Effector memory CD8-positive, alpha-beta T cell (primary cell): ENCODE results near the gene FBXO44.
A peak's percentile ranks its signal among the peaks of the same experiment; 100 is the strongest.

Experiments used
- ATAC-seq: fragments of 150-1000 bp; cut with Tn5 transposase; replicated peaks from 2 replicates; pipeline ENCODE4 v1.10.0; 2021; ENCODE audit warnings: mild to moderate bottlenecking, moderate library complexity
- DNase-seq, 3 experiments: peaks; one replicate each; pipeline ENCODE4 v3.0.0; 2021
- H3K27ac Mint-ChIP-seq, 2 donors: one replicate each; pipeline ENCODE4 v1.8.0; 2022; ENCODE audit warnings: mild to moderate bottlenecking in 2 of 2, mixed read lengths in 2 of 2, moderate library complexity in 2 of 2
- H3K27me3 Mint-ChIP-seq, 2 donors: one replicate each; pipeline ENCODE4 v1.8.0; 2022; ENCODE audit warnings: mixed read lengths in 2 of 2
- H3K36me3 Mint-ChIP-seq: one replicate; pipeline ENCODE4 v1.8.0; 2022; ENCODE audit warnings: mild to moderate bottlenecking, moderate library complexity, mixed read lengths; ENCODE audit not compliant: insufficient read depth
- H3K4me1 Mint-ChIP-seq, 2 donors: one replicate each; pipeline ENCODE4 v1.8.0; 2022; ENCODE audit warnings: low read depth in 2 of 2, mixed read lengths in 2 of 2
- H3K4me3 Mint-ChIP-seq, 2 donors: one replicate each; pipeline ENCODE4 v1.8.0; 2022; ENCODE audit warnings: mild to moderate bottlenecking in 2 of 2, mixed read lengths in 2 of 2, moderate library complexity in 2 of 2
- H3K9me3 Mint-ChIP-seq, 2 donors: one replicate each; pipeline ENCODE4 v1.8.0; 2022; ENCODE audit warnings: mixed read lengths in 2 of 2

FBXO44 gene

DNA sequence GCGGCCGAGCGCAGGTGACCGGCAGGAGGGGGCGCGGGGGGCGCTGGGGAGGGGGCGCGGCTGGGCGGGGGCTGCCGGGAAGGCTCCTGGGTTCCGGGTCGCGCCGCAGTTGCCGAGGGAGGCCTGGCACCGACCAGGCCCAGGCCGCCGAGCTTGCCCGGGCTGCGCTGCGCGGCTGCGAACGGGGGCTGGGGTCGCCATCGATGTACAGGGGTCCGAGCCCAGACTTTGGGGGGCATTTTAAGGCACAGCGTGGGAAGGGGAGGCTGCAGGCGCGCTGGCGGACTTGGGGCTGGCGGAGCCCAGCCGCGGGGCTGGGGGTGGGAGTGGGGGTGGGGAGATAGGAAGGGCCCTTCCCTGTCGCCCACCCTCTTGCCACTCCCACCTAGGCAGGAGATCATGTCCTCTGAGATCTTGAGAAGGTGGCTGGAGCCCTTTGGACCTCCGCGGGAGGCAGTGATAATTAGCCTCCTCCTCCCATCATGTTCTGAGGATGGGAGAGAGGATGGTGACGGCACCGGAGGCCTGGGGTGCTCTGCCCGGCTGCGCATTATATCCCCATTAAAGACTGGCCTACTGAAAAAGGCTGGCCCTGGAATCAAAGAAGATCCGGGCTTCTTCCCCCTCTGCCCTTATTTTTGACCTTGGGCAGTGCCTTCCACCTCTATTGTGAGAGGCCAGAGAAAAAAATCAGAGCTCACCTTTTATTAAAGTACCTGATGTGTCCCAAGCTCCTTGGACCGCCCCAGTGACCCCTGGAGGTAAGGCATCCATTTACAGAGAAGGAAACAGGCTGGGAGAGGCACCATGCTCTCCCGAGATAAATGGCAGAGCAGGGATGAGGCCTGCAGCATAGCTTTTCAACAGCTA, 497 bp downstream of the FBXO44 start:
- ATAC-seq (peak; percentile 4), DNase-seq (no peak)
- Mint-ChIP-seq H3K36me3 (peaks cover 29% of the 10 kb centered on the region), H3K4me1 (peaks cover 14 to 21% of the 10 kb centered on the region in 2 donors), H3K4me3 (peak overlapping the region; percentile 71 to 75), H3K27me3 (no peaks in the 10 kb centered on the region), H3K27ac (no peak overlapping the region), H3K9me3 (no peaks in the 10 kb centered on the region)

DNA sequence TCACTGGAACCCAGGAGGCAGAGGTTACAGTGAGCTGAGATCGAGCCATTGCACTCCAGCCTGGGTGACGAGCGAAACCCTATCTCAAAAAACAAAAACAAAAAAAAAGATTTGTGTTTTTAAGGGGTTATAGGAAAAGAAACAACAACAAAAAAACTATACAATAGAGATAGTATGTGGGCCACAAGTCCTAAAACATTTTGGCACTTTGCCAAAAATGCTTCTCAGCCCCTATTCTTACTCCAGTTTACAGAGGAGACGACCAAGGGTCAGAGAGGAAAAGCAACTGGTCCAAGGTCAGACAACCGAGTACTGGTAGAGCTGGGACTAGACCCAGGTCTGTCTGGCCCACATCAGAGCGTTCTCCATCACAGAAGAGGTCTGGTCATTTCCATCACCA, 3.0 kb downstream of the FBXO44 start:
- Mint-ChIP-seq H3K4me3 (no peak overlapping the region), H3K27ac (no peak overlapping the region), H3K36me3 (peaks cover 29% of the 10 kb centered on the region), H3K9me3 (no peaks in the 10 kb centered on the region), H3K27me3 (no peaks in the 10 kb centered on the region), H3K4me1 (peaks cover 4 to 9% of the 10 kb centered on the region in 2 donors)
- DNase-seq (no peak), ATAC-seq (no peak)

DNA sequence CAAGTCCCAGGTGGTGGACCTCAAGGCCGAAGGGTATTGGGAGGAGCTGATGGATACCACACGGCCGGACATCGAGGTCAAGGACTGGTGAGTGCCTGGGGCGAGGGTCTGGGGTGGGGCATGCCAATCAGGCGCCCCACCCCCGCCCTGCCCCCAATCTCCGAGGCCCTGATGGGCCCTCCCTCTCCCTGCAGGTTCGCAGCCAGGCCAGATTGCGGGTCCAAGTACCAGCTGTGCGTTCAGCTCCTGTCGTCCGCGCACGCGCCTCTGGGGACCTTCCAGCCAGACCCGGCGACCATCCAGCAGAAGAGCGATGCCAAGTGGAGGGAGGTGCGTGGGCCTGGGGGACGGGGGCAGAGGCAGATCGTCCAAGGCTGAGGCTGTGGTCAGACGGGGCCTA, 3.9 kb downstream of the FBXO44 start:
- no peak overlapping the region for H3K4me3 Mint-ChIP-seq
- peaks cover 29% of the 10 kb centered on the region for H3K36me3 Mint-ChIP-seq
- H3K4me1 Mint-ChIP-seq, result peaks cover 4 to 9% of the 10 kb centered on the region in 2 donors
- H3K9me3 Mint-ChIP-seq, result no peaks in the 10 kb centered on the region
- ATAC-seq (no peak), DNase-seq (no peak)
- no peak overlapping the region for H3K27ac Mint-ChIP-seq
- H3K27me3 Mint-ChIP-seq, result no peaks in the 10 kb centered on the region

DNA sequence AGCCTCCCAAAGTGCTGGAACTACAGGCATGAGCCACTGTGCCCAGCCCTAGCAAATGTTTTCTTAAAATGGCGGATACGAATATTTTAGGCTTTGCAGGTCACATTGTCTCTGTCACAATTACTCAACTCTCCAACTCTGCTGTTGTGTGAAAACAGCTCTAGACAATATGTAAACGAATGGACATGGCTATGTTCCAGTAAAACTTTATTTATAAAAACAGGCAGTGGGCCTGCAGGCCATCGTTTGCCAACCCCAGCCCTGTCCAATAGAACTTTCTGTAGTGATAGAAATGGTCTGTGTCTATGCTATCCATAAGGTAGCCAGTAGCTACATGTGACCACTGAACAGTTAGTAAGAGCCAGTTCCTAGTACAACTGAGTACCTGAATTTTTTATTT, 5.1 kb downstream of the FBXO44 start:
- ATAC-seq (no peak), DNase-seq (no peak)
- Mint-ChIP-seq H3K4me3 (no peak overlapping the region), H3K4me1 (peaks cover 4 to 11% of the 10 kb centered on the region in 2 donors), H3K27ac (no peak overlapping the region), H3K9me3 (no peaks in the 10 kb centered on the region), H3K27me3 (no peaks in the 10 kb centered on the region), H3K36me3 (peaks cover 29% of the 10 kb centered on the region)

DNA sequence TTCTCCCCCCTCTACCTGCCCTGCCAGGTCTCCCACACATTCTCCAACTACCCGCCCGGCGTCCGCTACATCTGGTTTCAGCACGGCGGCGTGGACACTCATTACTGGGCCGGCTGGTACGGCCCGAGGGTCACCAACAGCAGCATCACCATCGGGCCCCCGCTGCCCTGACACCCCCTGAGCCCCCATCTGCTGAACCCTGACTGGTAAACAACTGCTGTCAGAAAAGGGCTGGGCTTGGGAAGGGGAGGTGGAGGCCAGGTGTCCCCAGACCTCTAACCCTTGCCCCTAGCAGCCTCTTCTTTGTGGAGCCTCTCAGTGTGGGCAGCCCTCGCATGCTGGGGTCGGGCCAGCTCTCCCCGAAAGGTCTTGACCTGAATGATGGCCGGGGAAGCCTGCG, 6.4 kb downstream of the FBXO44 start:
- Mint-ChIP-seq H3K9me3 (no peaks in the 10 kb centered on the region), H3K4me3 (no peak overlapping the region), H3K27me3 (no peaks in the 10 kb centered on the region), H3K36me3 (peaks cover 32% of the 10 kb centered on the region), H3K4me1 (peaks cover 0 to 11% of the 10 kb centered on the region in 2 donors), H3K27ac (no peak overlapping the region)
- DNase-seq, result no peak
- no peak for ATAC-seq

DNA sequence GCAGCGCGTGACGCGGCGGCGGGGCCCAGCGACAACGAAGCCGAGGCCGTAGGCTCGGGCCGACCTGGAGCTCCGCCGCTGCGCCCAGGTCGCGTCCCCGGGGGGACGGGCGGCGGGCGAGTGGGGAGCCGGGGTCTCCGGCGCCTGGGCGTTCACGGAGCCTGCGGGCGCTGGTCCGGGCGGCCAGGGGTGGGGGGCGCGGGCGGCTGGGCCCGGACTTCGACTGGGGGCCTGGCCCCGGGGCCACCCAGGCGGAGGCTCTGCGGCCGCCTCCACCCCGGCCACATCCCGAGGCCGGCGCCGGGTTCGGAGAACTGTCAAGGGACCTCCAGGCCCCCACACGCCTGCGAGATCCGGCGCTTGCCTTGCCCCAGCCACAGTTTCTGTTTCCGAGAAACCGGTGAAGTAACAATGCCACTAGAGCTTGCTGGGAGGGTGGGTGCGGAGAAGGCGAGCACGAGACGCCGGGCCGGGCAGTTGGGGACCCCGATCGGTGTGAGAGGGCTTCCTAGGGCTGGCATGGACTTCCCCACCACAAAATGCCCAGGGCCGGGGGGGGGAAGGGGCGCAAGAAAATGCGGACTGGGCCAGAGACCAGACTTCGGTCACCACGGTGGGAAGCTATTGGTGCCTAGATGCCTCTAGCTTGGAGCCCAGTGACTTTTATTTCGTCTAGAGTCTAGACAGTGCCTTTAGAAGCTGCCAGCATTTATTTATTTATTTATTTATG, 9.8 kb downstream of the FBXO44 start:
- H3K9me3 Mint-ChIP-seq, result no peaks in the 10 kb centered on the region
- peaks cover 5 to 11% of the 10 kb centered on the region in 2 donors for H3K4me1 Mint-ChIP-seq
- H3K27me3 Mint-ChIP-seq, result no peaks in the 10 kb centered on the region
- peak overlapping the region; percentile 75 to 79 for H3K4me3 Mint-ChIP-seq
- H3K36me3 Mint-ChIP-seq, result peaks cover 15% of the 10 kb centered on the region
- peak; percentile 46 to 59 (median 54) for DNase-seq
- peak; percentile 75 for ATAC-seq
- peak overlapping the region in 1 of 2 donors; percentile 86 for H3K27ac Mint-ChIP-seq

DNA sequence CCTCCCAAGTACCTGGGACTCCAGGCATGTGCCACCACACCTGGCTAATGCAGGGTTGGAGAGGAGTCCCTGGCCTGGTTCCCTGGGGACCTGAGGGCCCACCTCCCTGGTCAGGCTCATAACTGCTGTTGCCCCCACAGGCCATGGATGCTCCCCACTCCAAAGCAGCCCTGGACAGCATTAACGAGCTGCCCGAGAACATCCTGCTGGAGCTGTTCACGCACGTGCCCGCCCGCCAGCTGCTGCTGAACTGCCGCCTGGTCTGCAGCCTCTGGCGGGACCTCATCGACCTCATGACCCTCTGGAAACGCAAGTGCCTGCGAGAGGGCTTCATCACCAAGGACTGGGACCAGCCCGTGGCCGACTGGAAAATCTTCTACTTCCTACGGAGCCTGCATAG, 13.8 kb downstream of the FBXO44 start:
- no peak overlapping the region for H3K4me3 Mint-ChIP-seq

DNA sequence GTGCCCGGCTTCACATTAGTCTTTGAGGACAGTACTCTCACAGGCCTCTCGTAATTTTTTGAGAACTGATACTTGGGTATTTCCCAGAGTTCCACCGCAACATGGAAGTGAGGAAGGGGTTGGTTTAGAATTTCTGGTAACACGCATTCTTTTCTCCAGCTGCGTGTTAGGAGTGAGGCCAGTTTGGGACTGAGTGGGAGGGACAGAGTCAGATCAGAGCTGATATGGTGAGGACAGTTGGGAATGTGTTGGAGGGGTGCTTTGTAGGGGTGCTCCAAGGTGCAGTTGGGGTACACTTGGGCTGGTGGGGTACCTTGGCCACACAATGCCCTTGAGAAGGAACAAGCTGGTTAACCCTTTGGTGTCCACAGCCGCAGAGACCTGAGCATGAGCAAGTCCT, 16.1 kb downstream of the FBXO44 start:
- Mint-ChIP-seq H3K36me3 (peaks cover 33% of the 10 kb centered on the region), H3K9me3 (no peaks in the 10 kb centered on the region), H3K4me3 (no peak overlapping the region), H3K27ac (no peak overlapping the region), H3K27me3 (no peaks in the 10 kb centered on the region), H3K4me1 (peaks cover 6 to 10% of the 10 kb centered on the region in 2 donors)
- DNase-seq (no peak), ATAC-seq (no peak)

More for the DNA sequence above, 13.8 kb downstream of the FBXO44 start:
- Mint-ChIP-seq H3K36me3 (peaks cover 20% of the 10 kb centered on the region), H3K27ac (no peak overlapping the region), H3K9me3 (no peaks in the 10 kb centered on the region), H3K4me1 (peaks cover 9 to 10% of the 10 kb centered on the region in 2 donors), H3K27me3 (no peaks in the 10 kb centered on the region)
- DNase-seq (no peak), ATAC-seq (no peak)

DNA sequence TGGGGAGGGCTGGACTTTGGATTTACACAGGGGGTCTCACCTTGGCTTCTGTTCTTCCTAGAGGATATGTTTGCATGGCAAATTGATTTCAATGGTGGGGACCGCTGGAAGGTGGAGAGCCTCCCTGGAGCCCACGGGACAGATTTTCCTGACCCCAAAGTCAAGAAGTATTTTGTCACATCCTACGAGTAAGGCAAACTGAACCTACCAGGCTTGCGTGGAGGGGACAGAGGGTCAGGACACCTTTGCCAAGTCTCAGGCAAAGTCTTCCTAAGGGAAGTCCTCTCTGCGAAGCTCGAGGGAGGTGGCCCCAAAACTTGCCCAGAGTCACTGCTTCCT, 16.5 kb downstream of the FBXO44 start:
- peaks cover 5 to 10% of the 10 kb centered on the region in 2 donors for H3K4me1 Mint-ChIP-seq
- DNase-seq (no peak), ATAC-seq (no peak)
- no peak overlapping the region for H3K27ac Mint-ChIP-seq
- H3K4me3 Mint-ChIP-seq, result no peak overlapping the region
- no peaks in the 10 kb centered on the region for H3K27me3 Mint-ChIP-seq
- no peaks in the 10 kb centered on the region for H3K9me3 Mint-ChIP-seq
- H3K36me3 Mint-ChIP-seq, result peaks cover 29% of the 10 kb centered on the region

DNA sequence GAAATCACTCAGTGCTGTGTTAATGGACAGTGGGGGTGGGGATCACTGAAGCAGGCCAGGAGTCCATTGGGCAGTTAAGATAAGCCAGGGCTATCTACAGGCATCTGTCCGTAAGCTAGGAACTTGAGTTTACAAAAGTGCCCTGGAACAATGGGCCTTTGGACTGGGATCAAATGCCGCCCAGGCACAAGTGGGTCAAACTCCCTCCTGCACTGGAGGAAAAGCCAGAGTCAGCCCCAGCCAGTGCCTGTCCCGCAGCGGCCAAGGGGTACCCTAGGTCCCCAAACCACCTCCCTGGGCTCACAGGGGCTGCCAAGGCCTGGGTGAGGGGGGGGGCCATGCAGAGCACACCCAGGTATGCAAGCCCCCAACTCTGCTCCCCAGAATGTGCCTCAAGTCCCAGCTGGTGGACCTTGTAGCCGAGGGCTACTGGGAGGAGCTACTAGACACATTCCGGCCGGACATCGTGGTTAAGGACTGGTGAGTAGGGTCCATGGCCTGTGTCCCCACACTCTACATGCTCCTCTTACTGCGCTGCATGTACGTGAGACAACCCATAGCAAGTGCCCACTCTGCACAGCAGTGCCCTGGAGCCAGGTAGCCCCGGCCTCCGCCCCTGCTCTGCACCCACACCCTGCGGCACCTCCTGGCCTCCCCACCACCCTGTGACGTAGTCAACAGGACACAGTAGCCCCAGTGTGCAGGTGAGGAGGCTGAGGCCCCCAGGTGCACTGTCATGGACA, 17.0 kb downstream of the FBXO44 start:
- Mint-ChIP-seq H3K4me3 (no peak overlapping the region), H3K4me1 (peaks cover 5 to 10% of the 10 kb centered on the region in 2 donors), H3K27ac (no peak overlapping the region), H3K9me3 (no peaks in the 10 kb centered on the region), H3K27me3 (no peaks in the 10 kb centered on the region), H3K36me3 (peaks cover 29% of the 10 kb centered on the region)
- no peak for ATAC-seq
- DNase-seq, result no peak

DNA sequence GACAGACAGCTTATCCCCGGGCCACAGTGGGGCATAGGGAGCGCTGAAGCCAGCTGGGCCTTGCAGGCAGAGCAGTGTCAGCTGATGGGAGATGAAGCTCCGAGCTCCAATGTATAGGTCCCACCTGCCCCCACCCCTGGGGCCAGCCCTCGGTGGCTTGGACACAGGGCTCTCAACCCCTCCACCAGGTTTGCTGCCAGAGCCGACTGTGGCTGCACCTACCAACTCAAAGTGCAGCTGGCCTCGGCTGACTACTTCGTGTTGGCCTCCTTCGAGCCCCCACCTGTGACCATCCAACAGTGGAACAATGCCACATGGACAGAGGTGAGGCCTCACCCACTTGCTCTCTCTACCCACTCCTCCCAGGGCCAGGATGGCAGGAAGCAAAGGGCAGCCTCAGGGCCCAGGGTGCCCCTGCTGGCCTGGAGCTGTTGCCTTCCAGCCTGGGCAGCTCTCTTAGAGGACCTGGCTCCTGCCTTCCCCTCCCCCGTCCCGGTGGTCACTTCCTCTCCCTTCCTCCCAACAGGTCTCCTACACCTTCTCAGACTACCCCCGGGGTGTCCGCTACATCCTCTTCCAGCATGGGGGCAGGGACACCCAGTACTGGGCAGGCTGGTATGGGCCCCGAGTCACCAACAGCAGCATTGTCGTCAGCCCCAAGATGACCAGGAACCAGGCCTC, 18.6 kb downstream of the FBXO44 start:
- Mint-ChIP-seq H3K4me3 (no peak overlapping the region), H3K9me3 (no peaks in the 10 kb centered on the region), H3K27me3 (no peaks in the 10 kb centered on the region), H3K36me3 (peaks cover 29% of the 10 kb centered on the region), H3K4me1 (peaks cover 5 to 10% of the 10 kb centered on the region in 2 donors), H3K27ac (no peak overlapping the region)
- ATAC-seq (no peak), DNase-seq (no peak)

DNA sequence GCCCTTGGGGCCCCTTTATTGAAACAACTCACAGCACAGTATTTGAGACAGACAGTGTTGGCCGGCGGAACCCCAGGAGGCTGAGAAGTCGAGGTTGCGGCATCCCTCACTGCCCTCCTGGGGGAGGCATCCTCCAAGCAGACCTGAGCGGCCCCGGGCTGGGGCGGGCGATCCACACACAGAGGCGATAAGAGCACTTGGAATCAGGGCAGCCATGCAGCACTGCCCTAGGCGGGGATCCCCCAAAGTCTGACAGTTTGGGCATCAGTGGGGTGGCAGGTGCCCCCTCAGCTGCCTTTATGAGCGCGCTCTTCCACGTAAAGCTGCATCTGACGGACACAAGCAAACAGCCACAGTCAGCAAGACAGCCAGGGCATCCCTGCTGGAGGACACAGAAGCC, 19.8 kb downstream of the FBXO44 start:
- no peaks in the 10 kb centered on the region for H3K27me3 Mint-ChIP-seq
- DNase-seq (no peak), ATAC-seq (no peak)
- no peak overlapping the region for H3K4me3 Mint-ChIP-seq
- H3K4me1 Mint-ChIP-seq, result peaks cover 4 to 6% of the 10 kb centered on the region in 2 donors
- H3K36me3 Mint-ChIP-seq, result peaks cover 31% of the 10 kb centered on the region
- no peak overlapping the region for H3K27ac Mint-ChIP-seq
- no peaks in the 10 kb centered on the region for H3K9me3 Mint-ChIP-seq

DNA sequence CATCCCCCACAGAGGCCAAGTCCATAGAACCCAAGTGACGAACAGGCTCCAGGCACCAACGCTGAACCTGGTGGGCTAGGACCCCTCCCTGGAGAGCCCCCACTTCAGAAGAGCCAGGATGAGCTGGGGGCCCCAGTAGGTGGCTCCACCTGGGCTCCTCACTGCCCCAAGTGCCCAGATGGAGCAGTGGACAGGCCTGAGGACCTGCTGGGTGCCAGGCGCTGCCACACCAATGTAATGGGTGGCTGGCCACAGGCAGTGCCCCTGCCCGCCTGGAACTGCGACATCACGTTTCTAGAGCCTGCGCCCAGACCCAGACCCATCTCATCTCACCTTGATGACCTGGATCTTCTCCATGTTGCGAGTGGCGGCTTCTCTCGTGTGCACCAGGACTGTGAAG, 20.6 kb downstream of the FBXO44 start:
- no peaks in the 10 kb centered on the region for H3K9me3 Mint-ChIP-seq
- no peaks in the 10 kb centered on the region for H3K27me3 Mint-ChIP-seq
- no peak overlapping the region for H3K27ac Mint-ChIP-seq
- DNase-seq, result no peak
- no peak overlapping the region for H3K4me3 Mint-ChIP-seq
- peaks cover 31% of the 10 kb centered on the region for H3K36me3 Mint-ChIP-seq
- peaks cover 6 to 8% of the 10 kb centered on the region in 2 donors for H3K4me1 Mint-ChIP-seq
- ATAC-seq, result no peak
